IgD-negative memory B cell (primary cell): ENCODE results near the gene MCF2L. TPM values are rescaled to one million over a fixed set of nuclear protein-coding genes. Genes with fewer than 3 reads are reported as not detected.

Experiments
- H3K27ac Mint-ChIP-seq, 3 donors: one replicate each; pipeline ENCODE4 v1.8.0; 2020 to 2022; ENCODE audit warnings: mild to moderate bottlenecking in 3 of 3, mixed read lengths in 3 of 3, moderate library complexity in 1 of 3
- H3K27me3 Mint-ChIP-seq: one replicate; pipeline ENCODE4 v1.8.0; 2021; ENCODE audit warnings: mixed read lengths
- H3K36me3 Mint-ChIP-seq: one replicate; pipeline ENCODE4 v1.8.0; 2020; ENCODE audit warnings: mild to moderate bottlenecking, mixed read lengths
- H3K4me1 Mint-ChIP-seq, 3 donors: one replicate each; pipeline ENCODE4 v1.8.0; 2020 to 2022; ENCODE audit warnings: mixed read lengths in 3 of 3, mild to moderate bottlenecking in 1 of 3
- H3K4me3 Mint-ChIP-seq, 4 donors: one replicate each; pipeline ENCODE4 v1.8.0; 2020 to 2022; ENCODE audit warnings: mild to moderate bottlenecking in 4 of 4, mixed read lengths in 4 of 4, moderate library complexity in 3 of 4
- H3K9me3 Mint-ChIP-seq, 3 donors: one replicate each; pipeline ENCODE4 v1.8.0; 2020 to 2021; ENCODE audit warnings: mixed read lengths in 3 of 3, mild to moderate bottlenecking in 1 of 3
- polyA plus RNA-seq: library from polyadenylated mRNA; unstranded; fragments of 300-500 nt; fragmentation: Illumina TruSeq; gene quantifications from one replicate; pipeline ENCODE4 v1.2.3, GENCODE V29; 2021

The MCF2L gene
- polyA plus RNA-seq, 1 donor from 2014 or later: 1.7 TPM

- Mint-ChIP-seq H3K36me3 (no peaks in the 10 kb centered on the region), H3K27ac (no peak overlapping the region), H3K9me3 (peaks cover 2 to 5% (median 2%) of the 10 kb centered on the region in 3 donors), H3K4me1 (no peaks in the 10 kb centered on the region), H3K27me3 (peaks cover 24% of the 10 kb centered on the region), H3K4me3 (no peak overlapping the region)
Measured at GRCh38 chr13:113129921-113130750, 161.1 kb downstream of the MCF2L start.

- Mint-ChIP-seq H3K36me3 (no peaks in the 10 kb centered on the region), H3K4me1 (no peaks in the 10 kb centered on the region), H3K27me3 (peaks cover 11% of the 10 kb centered on the region), H3K4me3 (no peak overlapping the region), H3K27ac (no peak overlapping the region), H3K9me3 (peaks cover 2 to 5% (median 2%) of the 10 kb centered on the region in 3 donors)
Measured at GRCh38 chr13:113135281-113135760, 166.3 kb downstream of the MCF2L start.

DNA sequence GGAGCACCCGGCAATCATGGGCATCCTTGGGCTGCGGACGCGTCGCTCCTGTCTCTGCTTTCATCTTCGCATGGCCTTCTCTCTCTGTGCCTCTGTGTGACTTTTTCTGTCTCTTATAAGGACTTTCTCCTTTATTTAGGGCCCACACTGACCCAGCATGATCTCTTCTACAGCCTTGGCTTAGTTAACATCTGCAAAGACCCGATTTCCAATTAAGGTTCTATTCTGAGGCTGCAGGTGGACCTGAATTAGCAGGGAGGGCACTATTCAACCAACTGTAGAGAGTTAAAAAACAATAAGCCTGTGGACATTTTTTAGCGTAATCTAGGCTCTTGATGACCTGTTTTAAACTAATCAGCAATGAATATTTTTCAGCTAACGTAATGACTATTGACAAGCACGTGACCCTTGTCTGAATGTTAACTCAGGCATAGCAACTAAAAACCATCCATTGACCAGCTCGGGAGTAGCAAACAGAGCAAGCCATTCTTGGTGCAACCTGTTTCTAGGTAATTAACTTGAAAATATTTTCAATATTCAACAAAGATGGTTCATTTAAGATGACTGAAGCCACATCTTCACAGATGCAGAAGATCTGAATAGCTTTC lies 168.8 kb downstream of the MCF2L start:
- Mint-ChIP-seq H3K27me3 (peaks cover 8% of the 10 kb centered on the region), H3K27ac (no peak overlapping the region), H3K9me3 (peaks cover 2 to 5% (median 2%) of the 10 kb centered on the region in 3 donors), H3K4me3 (no peak overlapping the region), H3K36me3 (no peaks in the 10 kb centered on the region), H3K4me1 (no peaks in the 10 kb centered on the region)

DNA sequence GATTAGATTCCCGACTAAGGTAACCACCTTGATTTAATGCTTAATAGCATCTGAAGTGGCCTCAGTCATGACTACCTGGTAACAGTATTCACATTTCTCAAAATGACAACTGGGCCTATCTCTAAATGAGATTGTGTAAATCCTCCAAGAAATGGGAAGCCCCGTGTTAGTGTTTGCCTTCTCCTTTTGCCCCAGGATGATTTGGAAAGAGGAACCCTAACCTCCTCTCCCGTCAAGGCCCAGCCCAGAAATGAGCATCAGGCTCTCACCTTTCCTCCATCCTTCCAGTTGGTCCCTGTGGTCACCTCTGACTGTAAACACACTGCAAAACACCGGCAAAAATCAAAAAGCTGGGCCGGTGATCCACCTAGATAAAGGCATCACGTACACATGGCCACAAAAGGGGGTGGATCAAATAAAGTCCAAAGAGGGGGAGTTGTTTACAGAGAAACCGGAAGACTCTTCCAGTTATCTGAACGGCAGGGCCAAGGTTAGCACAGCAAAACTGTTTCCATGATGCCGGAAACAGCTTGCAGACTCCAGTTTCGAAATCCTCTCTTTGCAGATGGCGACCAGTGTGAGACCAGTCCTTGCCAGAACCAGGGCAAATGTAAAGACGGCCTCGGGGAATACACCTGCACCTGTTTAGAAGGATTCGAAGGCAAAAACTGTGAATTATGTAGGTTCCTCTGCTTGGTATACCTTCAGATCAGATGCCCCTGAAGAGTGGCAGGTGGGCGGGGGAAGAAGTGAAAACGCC lies 170.0 kb downstream of the MCF2L start:
- H3K4me3 Mint-ChIP-seq: peak overlapping the region in 1 of 4 donors; percentile 37
- peaks cover 10% of the 10 kb centered on the region for H3K27me3 Mint-ChIP-seq
- no peak overlapping the region for H3K27ac Mint-ChIP-seq
- H3K4me1 Mint-ChIP-seq: no peaks in the 10 kb centered on the region
- H3K9me3 Mint-ChIP-seq: peaks cover 2 to 5% (median 2%) of the 10 kb centered on the region in 3 donors
- no peaks in the 10 kb centered on the region for H3K36me3 Mint-ChIP-seq

- H3K36me3 Mint-ChIP-seq: no peaks in the 10 kb centered on the region
- H3K9me3 Mint-ChIP-seq: no peaks in the 10 kb centered on the region
- no peak overlapping the region for H3K27ac Mint-ChIP-seq
- peaks cover 6% of the 10 kb centered on the region for H3K27me3 Mint-ChIP-seq
- no peaks in the 10 kb centered on the region for H3K4me1 Mint-ChIP-seq
- peak overlapping the region in 1 of 4 donors; percentile 37 for H3K4me3 Mint-ChIP-seq
Measured at GRCh38 chr13:113139577-113139976, 170.6 kb downstream of the MCF2L start.

GRCh38 chr13:113140677-113141600 lies 171.9 kb downstream of the MCF2L start:
- H3K27ac Mint-ChIP-seq: no peak overlapping the region

DNA sequence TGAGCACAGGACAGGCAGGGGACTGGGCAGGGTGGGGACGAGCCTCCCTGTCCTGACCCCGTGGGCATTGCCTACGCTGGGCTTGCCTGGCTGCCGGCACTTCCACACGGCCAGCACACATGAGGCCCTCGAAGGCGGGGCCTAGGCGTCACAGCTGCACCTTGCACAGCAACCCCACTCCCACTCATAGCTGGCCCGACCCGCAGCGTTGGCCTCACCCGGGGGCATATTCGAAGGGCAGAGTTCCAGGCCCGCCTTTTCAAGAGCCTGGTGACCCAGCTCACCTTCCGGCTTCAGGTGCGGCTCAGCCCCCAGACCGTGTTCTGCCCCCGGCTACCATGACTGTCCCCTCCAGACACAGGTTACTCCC lies 172.6 kb downstream of the MCF2L start:
- Mint-ChIP-seq H3K9me3 (peaks cover 0 to 2% (median 0%) of the 10 kb centered on the region in 3 donors), H3K36me3 (no peaks in the 10 kb centered on the region), H3K27me3 (peaks cover 6% of the 10 kb centered on the region), H3K4me3 (no peak overlapping the region), H3K4me1 (peaks cover 0 to 4% (median 0%) of the 10 kb centered on the region in 3 donors), H3K27ac (no peak overlapping the region)

More at GRCh38 chr13:113140677-113141600, 171.9 kb downstream of the MCF2L start:
- Mint-ChIP-seq H3K9me3 (peaks cover 0 to 2% (median 0%) of the 10 kb centered on the region in 3 donors), H3K27me3 (peaks cover 6% of the 10 kb centered on the region), H3K4me3 (no peak overlapping the region), H3K36me3 (no peaks in the 10 kb centered on the region), H3K4me1 (peaks cover 0 to 4% (median 0%) of the 10 kb centered on the region in 3 donors)

DNA sequence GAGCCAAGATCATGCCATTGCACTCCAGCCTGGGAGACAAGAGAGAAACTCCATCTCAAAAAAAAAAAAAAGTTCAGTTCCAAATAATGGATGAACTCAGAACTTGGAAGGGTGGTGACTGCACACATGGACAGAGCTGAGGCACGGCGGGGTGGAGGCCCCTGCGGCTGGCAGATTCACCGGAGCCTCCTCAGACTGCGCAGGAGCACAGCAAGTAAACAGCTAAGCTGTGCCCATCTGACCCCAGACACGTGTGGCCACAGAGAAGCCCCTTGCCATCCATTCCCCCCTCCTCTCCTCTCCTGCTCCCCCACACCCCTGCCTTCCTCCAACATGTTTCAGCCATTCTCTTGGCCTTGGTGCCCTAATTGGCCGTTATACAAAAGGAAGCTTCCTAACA lies 173.9 kb downstream of the MCF2L start:
- peaks cover 5% of the 10 kb centered on the region for H3K27me3 Mint-ChIP-seq
- H3K9me3 Mint-ChIP-seq: peaks cover 0 to 2% (median 0%) of the 10 kb centered on the region in 3 donors
- no peak overlapping the region for H3K27ac Mint-ChIP-seq
- no peaks in the 10 kb centered on the region for H3K36me3 Mint-ChIP-seq
- H3K4me1 Mint-ChIP-seq: peaks cover 0 to 4% (median 0%) of the 10 kb centered on the region in 3 donors
- H3K4me3 Mint-ChIP-seq: no peak overlapping the region

- no peak overlapping the region for H3K4me3 Mint-ChIP-seq
- H3K27me3 Mint-ChIP-seq: peaks cover 5% of the 10 kb centered on the region
- H3K36me3 Mint-ChIP-seq: no peaks in the 10 kb centered on the region
- H3K4me1 Mint-ChIP-seq: peaks cover 0 to 4% (median 0%) of the 10 kb centered on the region in 3 donors
- H3K9me3 Mint-ChIP-seq: peaks cover 0 to 2% (median 0%) of the 10 kb centered on the region in 3 donors
- no peak overlapping the region for H3K27ac Mint-ChIP-seq
Measured at GRCh38 chr13:113143466-113144254, 174.6 kb downstream of the MCF2L start.

GRCh38 chr13:113144255-113144629 lies 175.2 kb downstream of the MCF2L start:
- Mint-ChIP-seq H3K27ac (no peak overlapping the region), H3K36me3 (no peaks in the 10 kb centered on the region), H3K4me3 (no peak overlapping the region), H3K4me1 (peaks cover 0 to 4% (median 0%) of the 10 kb centered on the region in 3 donors), H3K27me3 (peaks cover 5% of the 10 kb centered on the region), H3K9me3 (peaks cover 0 to 2% (median 0%) of the 10 kb centered on the region in 3 donors)

- Mint-ChIP-seq H3K36me3 (no peaks in the 10 kb centered on the region), H3K4me3 (no peak overlapping the region), H3K27ac (no peak overlapping the region), H3K9me3 (peaks cover 0 to 2% (median 0%) of the 10 kb centered on the region in 3 donors), H3K27me3 (peaks cover 8% of the 10 kb centered on the region), H3K4me1 (peaks cover 0 to 4% (median 0%) of the 10 kb centered on the region in 3 donors)
Measured at GRCh38 chr13:113145496-113145895, 176.5 kb downstream of the MCF2L start.

- H3K27ac Mint-ChIP-seq: no peak overlapping the region
- peaks cover 0 to 4% (median 0%) of the 10 kb centered on the region in 3 donors for H3K4me1 Mint-ChIP-seq
- H3K9me3 Mint-ChIP-seq: peaks cover 0 to 2% (median 0%) of the 10 kb centered on the region in 3 donors
- no peak overlapping the region for H3K4me3 Mint-ChIP-seq
- no peaks in the 10 kb centered on the region for H3K36me3 Mint-ChIP-seq
- H3K27me3 Mint-ChIP-seq: peaks cover 8% of the 10 kb centered on the region
Measured at GRCh38 chr13:113145911-113146598, 177.0 kb downstream of the MCF2L start.

DNA sequence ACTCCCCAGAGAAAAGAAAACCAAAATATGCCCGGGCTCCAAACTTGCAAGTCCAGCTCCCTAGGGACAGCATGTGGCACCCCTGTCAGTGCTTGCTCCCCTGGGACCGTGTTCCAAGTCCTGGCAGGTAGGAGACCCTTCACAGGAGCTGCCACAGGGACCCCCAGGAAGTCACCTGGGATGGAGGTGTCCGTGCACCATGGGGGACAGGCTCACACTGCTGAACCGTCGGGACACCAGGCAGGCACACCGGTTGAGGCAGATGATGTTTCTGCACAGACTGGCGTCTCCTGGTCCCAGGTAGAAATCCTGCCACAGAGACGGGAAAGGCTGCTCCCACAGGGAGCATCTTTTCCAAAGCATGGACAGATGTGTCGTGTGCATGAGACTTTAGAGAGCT lies 177.7 kb downstream of the MCF2L start:
- Mint-ChIP-seq H3K27ac (no peak overlapping the region), H3K9me3 (peaks cover 0 to 2% (median 0%) of the 10 kb centered on the region in 3 donors), H3K4me3 (no peak overlapping the region), H3K27me3 (peaks cover 5% of the 10 kb centered on the region), H3K4me1 (peaks cover 0 to 4% (median 0%) of the 10 kb centered on the region in 3 donors), H3K36me3 (no peaks in the 10 kb centered on the region)
